Measurements from ENCODE around the gene BCL2.

- no peak for TF ChIP-seq CEBPB (IDR thresholded peaks at IDR 0.05; ENCODE audit: low read depth)
- no peak for TF ChIP-seq EZH2 (IDR thresholded peaks at IDR 0.05)
- no peak for TF ChIP-seq ZNF274 (IDR thresholded peaks at IDR 0.05; ENCODE audit: low read depth, low read length)
- no peak for TF ChIP-seq SIN3A (IDR thresholded peaks at IDR 0.05; ENCODE audit: low read depth)
- TF ChIP-seq CTCF (IDR thresholded peaks at IDR 0.05 in 2 of 3, conservative IDR thresholded peaks at IDR 0.05 in 1 of 3; ENCODE audit: borderline replicate concordance in 1 of 3, insufficient read depth in 1 of 3, low read depth in 2 of 3, low read length in 2 of 3): no peak
- no peak for TF ChIP-seq JUND (IDR thresholded peaks at IDR 0.05)
- TF ChIP-seq MAX (IDR thresholded peaks at IDR 0.05): no peak
- TF ChIP-seq POLR2AphosphoS5 (IDR thresholded peaks at IDR 0.05; ENCODE audit: low read depth, low read length): no peak
- TF ChIP-seq POLR2A (IDR thresholded peaks at IDR 0.05; ENCODE audit: borderline replicate concordance, extremely low read depth, insufficient read depth, insufficient read length): no peak
- TF ChIP-seq ELF1 (IDR thresholded peaks at IDR 0.05; ENCODE audit: borderline replicate concordance, low read depth): no peak
- no peak for TF ChIP-seq CBX3 (IDR thresholded peaks at IDR 0.05; ENCODE audit: low read depth)
Observed at GRCh38 chr18:63191413-63191812, 128.2 kb downstream of the BCL2 start.
